ENCODE results near the gene LYSMD2. TPM values are rescaled to one million over a fixed set of nuclear protein-coding genes. Genes with fewer than 3 reads are reported as not detected.

The LYSMD2 gene
- polyA plus RNA-seq, 1 donor from 2014 or later = 8.3 TPM

GRCh38 chr15:51757450-51757849, 20.0 kb upstream of the LYSMD2 start:
- Histone ChIP-seq H3K27ac (ENCODE audit: low read length) (no peak overlapping the region), H2AFZ (ENCODE audit: low read depth, low read length) (no peak overlapping the region), H3K9me3 (ENCODE audit: low read length) (no peaks in the 10 kb centered on the region)

GRCh38 chr15:51756482-51756881, 19.0 kb upstream of the LYSMD2 start:
- H3K9me2 ChIP-seq (ENCODE audit: insufficient read depth, low read length) = no peaks in the 10 kb centered on the region
- TF ChIP-seq RAD21 (conservative IDR thresholded peaks at IDR 0.05) (no peak), SMC3 (conservative IDR thresholded peaks at IDR 0.05; ENCODE audit: poor library complexity) (no peak), TAF1 (IDR thresholded peaks at IDR 0.05; ENCODE audit: low read depth) (no peak), EP300 (conservative IDR thresholded peaks at IDR 0.05; ENCODE audit: poor library complexity, severe bottlenecking) (no peak), POLR2AphosphoS5 (IDR thresholded peaks at IDR 0.05) (no peak), CTCF (IDR thresholded peaks at IDR 0.05; ENCODE audit: poor library complexity, severe bottlenecking) (no peak), REST (IDR thresholded peaks at IDR 0.05; ENCODE audit: borderline replicate concordance) (no peak), MXI1 (conservative IDR thresholded peaks at IDR 0.05; ENCODE audit: poor library complexity, severe bottlenecking) (no peak)
- peaks cover 31% of the 10 kb centered on the region for H3K79me2 ChIP-seq (replicated peaks; ENCODE audit: insufficient read depth, low read length)
- H3F3A ChIP-seq (ENCODE audit: insufficient read depth, low read length, poor library complexity, severe bottlenecking) = no peaks in the 10 kb centered on the region
- no peak overlapping the region for H3K9ac ChIP-seq (ENCODE audit: low read length)
- no peaks in the 10 kb centered on the region for H3K9me3 ChIP-seq (ENCODE audit: low read length)
- H2AFZ ChIP-seq (ENCODE audit: low read depth, low read length) = no peak overlapping the region
- no peak overlapping the region for H3K27ac ChIP-seq (ENCODE audit: low read length)
- no peak overlapping the region for H3K4me3 ChIP-seq (ENCODE audit: low read length)
- no peak overlapping the region for H3K4me2 ChIP-seq (ENCODE audit: low read length)
- H3K36me3 ChIP-seq (ENCODE audit: insufficient read depth, low read length) = peaks cover 3% of the 10 kb centered on the region
- no peaks in the 10 kb centered on the region for H3K27me3 ChIP-seq (ENCODE audit: insufficient read depth, low read depth, low read length)
- H4K20me1 ChIP-seq (ENCODE audit: insufficient read depth) = no peaks in the 10 kb centered on the region

More at GRCh38 chr15:51757450-51757849, 20.0 kb upstream of the LYSMD2 start:
- Histone ChIP-seq H3K4me3 (ENCODE audit: low read length) (no peak overlapping the region), H3K27me3 (ENCODE audit: insufficient read depth, low read depth, low read length) (no peaks in the 10 kb centered on the region), H3K36me3 (ENCODE audit: insufficient read depth, low read length) (peaks cover 3% of the 10 kb centered on the region), H3K79me2 (replicated peaks; ENCODE audit: insufficient read depth, low read length) (peaks cover 25% of the 10 kb centered on the region), H3K4me2 (ENCODE audit: low read length) (no peak overlapping the region), H3K9me2 (ENCODE audit: insufficient read depth, low read length) (no peaks in the 10 kb centered on the region), H3K9ac (ENCODE audit: low read length) (no peak overlapping the region), H3F3A (ENCODE audit: insufficient read depth, low read length, poor library complexity, severe bottlenecking) (no peaks in the 10 kb centered on the region), H4K20me1 (ENCODE audit: insufficient read depth) (no peaks in the 10 kb centered on the region)
- TF ChIP-seq TAF1 (IDR thresholded peaks at IDR 0.05; ENCODE audit: low read depth) = no peak
- no peak for TF ChIP-seq POLR2AphosphoS5 (IDR thresholded peaks at IDR 0.05)
- TF ChIP-seq RAD21 (conservative IDR thresholded peaks at IDR 0.05) = no peak
- no peak for TF ChIP-seq CTCF (IDR thresholded peaks at IDR 0.05; ENCODE audit: poor library complexity, severe bottlenecking)
- no peak for TF ChIP-seq EP300 (conservative IDR thresholded peaks at IDR 0.05; ENCODE audit: poor library complexity, severe bottlenecking)
- no peak for TF ChIP-seq REST (IDR thresholded peaks at IDR 0.05; ENCODE audit: borderline replicate concordance)
- TF ChIP-seq MXI1 (conservative IDR thresholded peaks at IDR 0.05; ENCODE audit: poor library complexity, severe bottlenecking) = no peak
